ENCODE measurements around the gene AP1G2.

The AP1G2 gene

GRCh38 chr14:23577004-23577681 lies 9.6 kb upstream of the AP1G2 start:
- in situ Hi-C loops (cut with MboI; ENCODE audit: low pct_unique_long_range_greater_than_20kb, low sequenced_read_pairs) = no loop called here
- no peak for DNase-seq

DNA sequence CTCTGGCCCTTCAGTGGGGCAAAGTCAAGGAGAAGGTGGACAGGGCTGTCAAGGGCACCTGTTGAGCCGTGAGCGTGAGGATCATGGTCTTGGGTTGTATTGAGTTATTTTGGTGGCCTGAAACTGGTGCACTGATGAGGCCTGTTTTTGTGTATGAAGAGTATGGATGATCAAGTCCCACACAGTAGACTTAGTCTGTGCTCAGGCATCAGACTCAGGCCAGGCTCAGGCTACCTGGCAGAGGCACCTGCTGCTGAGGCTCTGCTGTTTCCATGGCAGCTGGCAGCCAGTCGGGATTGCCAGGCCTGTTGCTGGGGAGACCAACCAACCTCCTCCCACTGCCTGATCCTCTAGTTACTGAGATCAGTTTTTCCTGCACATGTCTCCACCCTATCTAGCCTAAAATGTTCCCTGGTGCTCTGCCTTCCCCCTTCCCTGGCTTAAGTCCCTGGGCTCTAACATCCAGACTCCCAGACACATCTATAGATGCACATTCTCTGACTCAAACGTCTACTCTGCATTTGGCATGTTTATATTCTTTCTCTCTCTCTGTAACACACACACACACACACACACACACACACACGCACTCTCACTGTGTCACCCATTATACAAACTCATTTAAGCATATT lies 5.9 kb upstream of the AP1G2 start:
- in situ Hi-C loops (cut with MboI; ENCODE audit: low pct_unique_long_range_greater_than_20kb, low sequenced_read_pairs) = no loop called here
- DNase-seq = no peak

- peak; percentile 62 for DNase-seq
- in situ Hi-C loops (cut with MboI; ENCODE audit: low pct_unique_long_range_greater_than_20kb, low sequenced_read_pairs) = no loop called here
Observed at GRCh38 chr14:23572836-23573235, 5.2 kb upstream of the AP1G2 start.

DNA sequence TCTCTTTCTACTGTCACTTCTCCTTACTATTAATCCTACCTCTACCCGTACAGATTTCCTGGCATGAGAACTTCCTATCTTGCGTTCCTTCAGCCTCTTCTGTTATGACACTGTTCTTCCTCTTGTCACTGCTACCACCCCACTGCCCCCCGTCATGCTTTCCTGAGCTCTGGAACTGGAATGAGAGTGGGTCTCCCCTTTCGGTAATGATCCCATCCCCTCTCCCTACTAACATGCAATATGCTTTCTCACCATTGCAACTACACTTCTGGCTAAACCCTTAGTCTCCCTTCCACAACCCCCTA lies 4.9 kb upstream of the AP1G2 start:
- DNase-seq = no peak
- in situ Hi-C loops (cut with MboI; ENCODE audit: low pct_unique_long_range_greater_than_20kb, low sequenced_read_pairs) = no loop called here

DNA sequence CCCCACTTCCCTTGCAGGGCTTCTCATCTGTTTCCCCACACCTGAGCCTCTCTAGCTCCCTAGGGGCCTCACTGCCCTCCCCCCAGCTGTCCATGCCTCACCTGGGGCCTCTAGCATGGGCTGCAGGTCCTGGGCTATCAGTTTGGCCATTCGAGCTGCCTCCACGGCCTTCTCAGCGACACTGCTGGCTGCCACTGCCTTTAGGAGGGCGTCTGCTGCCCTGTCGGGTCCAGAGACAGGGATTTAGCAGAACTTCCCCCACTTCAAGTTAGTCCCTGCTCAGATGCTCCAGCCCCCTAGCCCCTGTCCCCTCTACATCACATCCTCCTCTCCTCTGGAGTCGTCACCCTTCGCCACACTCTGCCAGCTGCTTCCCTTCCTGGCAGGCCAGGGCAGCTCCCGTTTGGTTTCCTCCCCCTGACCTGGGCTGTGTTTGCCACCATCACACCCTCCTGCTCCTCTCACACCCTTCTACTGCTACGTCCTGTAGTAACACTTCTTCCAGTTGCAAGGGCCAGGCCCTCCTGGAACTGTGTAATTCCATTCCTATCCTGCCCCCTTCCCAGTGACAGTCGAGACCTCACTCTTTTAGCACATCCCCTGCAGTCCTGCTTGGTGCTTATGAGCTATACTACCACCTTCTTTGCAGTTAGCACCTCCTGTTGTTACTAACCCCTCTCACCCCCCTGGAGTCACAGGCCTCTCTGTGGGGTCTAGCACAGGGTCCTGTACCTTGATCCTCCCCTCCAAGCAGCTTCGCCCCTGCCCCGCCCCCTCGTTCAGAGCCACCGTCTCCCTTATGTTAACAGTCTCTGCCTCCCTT lies 4.3 kb upstream of the AP1G2 start:
- DNase-seq = peak; percentile 48
- in situ Hi-C loops (cut with MboI; ENCODE audit: low pct_unique_long_range_greater_than_20kb, low sequenced_read_pairs) = no loop called here

- in situ Hi-C loops (cut with MboI; ENCODE audit: low pct_unique_long_range_greater_than_20kb, low sequenced_read_pairs) = no loop called here
Observed at GRCh38 chr14:23570806-23571483, 3.4 kb upstream of the AP1G2 start.

GRCh38 chr14:23569443-23570151 lies 2.0 kb upstream of the AP1G2 start:
- in situ Hi-C loops (cut with MboI; ENCODE audit: low pct_unique_long_range_greater_than_20kb, low sequenced_read_pairs) = loop anchor here (10.0 kb wide), 1 partner anchor 95 kb away; no protein-coding TSS in a partner anchor
- DNase-seq = no peak

More at GRCh38 chr14:23570806-23571483, 3.4 kb upstream of the AP1G2 start:
- DNase-seq = no peak

DNA sequence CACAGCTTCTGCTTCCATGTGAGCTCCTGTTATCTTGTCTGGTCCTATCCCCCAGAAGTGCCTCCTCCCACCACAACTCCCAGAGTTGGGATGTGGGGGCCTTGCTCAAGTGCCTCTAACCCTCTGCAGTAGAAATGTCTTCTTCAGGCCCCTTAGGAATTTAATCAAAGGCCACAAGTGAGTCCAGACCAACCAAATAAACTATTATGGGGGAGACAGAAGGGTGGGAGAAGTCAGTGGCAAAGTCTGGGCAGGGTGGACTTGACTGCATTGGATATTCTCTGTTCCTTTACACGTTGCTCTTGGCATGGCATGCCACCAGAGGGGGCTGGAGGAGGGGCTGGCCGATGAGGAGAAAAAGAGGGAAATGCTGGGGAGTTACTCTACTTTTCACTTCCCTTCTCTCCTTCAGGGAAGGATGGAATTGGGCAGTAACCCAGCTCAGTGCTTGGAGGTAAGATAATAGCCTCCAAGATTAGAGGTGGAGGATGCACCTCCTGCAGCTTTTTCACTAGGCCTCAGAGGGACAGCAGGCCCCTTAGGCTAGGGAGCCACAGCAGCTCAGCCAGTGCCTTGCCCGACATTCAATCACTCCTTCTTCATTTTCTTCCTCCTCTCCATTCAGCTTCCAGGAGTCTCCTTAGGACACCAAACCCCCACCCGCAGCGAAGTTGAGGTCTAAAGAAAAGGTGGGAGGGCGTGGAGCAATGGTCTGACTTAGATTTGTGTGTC lies 1.2 kb upstream of the AP1G2 start:
- DNase-seq = peak; percentile 73
- in situ Hi-C loops (cut with MboI; ENCODE audit: low pct_unique_long_range_greater_than_20kb, low sequenced_read_pairs) = loop anchor here (10.0 kb wide), 1 partner anchor 94 kb away; no protein-coding TSS in a partner anchor

DNA sequence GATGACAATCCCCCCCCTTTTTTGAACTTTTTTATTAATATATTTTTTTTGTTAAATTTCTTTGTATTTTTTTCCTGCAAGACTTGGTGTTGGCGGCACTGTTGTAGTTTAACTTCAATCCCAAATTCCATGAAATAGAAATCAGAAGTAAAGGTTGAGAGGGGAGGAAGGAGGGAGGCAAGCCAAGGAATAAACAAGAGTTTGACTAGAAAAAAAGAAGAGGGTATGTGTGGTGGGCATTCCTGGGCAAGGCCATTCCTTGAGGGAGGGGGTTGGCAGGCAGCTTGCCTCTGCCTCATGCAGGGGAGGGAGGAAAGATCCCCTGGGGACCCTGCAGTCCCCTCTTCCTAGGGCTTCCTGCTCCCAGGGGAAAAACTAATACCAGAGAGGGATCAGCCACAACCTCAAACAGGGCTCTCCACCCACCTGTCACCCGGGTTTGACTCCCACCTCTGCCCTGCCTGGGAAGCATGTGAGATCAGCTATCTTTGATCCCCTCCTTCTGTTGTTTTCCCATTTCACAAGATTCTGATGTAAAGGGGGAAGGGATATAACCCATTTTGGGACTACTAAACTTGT lies 519 bp upstream of the AP1G2 start:
- DNase-seq = no peak
- in situ Hi-C loops (cut with MboI; ENCODE audit: low pct_unique_long_range_greater_than_20kb, low sequenced_read_pairs) = loop anchor here (10.0 kb wide), 1 partner anchor 93 kb away; no protein-coding TSS in a partner anchor

GRCh38 chr14:23566778-23567185 lies 809 bp downstream of the AP1G2 start:
- no peak for DNase-seq
- in situ Hi-C loops (cut with MboI; ENCODE audit: low pct_unique_long_range_greater_than_20kb, low sequenced_read_pairs) = loop anchor here (10.0 kb wide), 1 partner anchor 92 kb away; no protein-coding TSS in a partner anchor

GRCh38 chr14:23566112-23566777 lies 1.3 kb downstream of the AP1G2 start:
- in situ Hi-C loops (cut with MboI; ENCODE audit: low pct_unique_long_range_greater_than_20kb, low sequenced_read_pairs) = loop anchor here (10.0 kb wide), 1 partner anchor 91 kb away; no protein-coding TSS in a partner anchor
- no peak for DNase-seq

GRCh38 chr14:23565626-23566025 lies 2.0 kb downstream of the AP1G2 start:
- in situ Hi-C loops (cut with MboI; ENCODE audit: low pct_unique_long_range_greater_than_20kb, low sequenced_read_pairs) = loop anchor here (10.0 kb wide), 1 partner anchor 91 kb away; no protein-coding TSS in a partner anchor
- DNase-seq = no peak

- in situ Hi-C loops (cut with MboI; ENCODE audit: low pct_unique_long_range_greater_than_20kb, low sequenced_read_pairs) = loop anchor here (10.0 kb wide), 1 partner anchor 90 kb away; no protein-coding TSS in a partner anchor
- no peak for DNase-seq
Observed at GRCh38 chr14:23564876-23565275, 2.7 kb downstream of the AP1G2 start.

DNA sequence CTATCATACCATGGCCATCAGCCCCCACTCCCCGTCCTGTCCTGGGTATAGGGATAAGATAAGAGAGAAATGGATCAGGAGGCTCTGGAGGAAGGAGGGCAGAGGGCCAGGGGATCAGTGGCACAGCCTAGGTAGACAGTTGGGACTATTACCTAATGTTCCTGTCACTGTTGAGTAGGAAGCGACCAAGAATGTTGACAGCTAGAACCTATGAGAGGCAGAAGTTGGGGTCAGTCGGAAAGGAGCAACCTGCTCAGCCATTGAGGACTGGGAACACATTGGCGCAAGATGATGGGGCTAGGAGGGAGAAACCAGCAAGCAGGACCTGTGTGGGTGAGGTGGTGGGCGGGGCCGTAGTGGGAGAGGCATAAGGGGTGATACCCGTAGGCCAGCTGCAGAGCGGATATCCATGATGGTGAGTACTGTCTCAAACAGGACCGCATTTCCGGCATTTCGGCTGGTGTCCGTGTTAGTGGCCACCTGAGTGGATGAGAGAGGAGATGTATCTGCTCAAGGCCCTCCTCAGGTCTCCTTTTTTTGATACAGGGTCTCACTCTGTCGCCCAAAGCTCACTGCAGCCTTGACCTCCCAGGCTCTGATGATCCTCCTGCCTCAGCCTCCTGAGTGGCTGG lies 3.3 kb downstream of the AP1G2 start:
- in situ Hi-C loops (cut with MboI; ENCODE audit: low pct_unique_long_range_greater_than_20kb, low sequenced_read_pairs) = loop anchor here (10.0 kb wide), 1 partner anchor 89 kb away; no protein-coding TSS in a partner anchor
- no peak for DNase-seq

DNA sequence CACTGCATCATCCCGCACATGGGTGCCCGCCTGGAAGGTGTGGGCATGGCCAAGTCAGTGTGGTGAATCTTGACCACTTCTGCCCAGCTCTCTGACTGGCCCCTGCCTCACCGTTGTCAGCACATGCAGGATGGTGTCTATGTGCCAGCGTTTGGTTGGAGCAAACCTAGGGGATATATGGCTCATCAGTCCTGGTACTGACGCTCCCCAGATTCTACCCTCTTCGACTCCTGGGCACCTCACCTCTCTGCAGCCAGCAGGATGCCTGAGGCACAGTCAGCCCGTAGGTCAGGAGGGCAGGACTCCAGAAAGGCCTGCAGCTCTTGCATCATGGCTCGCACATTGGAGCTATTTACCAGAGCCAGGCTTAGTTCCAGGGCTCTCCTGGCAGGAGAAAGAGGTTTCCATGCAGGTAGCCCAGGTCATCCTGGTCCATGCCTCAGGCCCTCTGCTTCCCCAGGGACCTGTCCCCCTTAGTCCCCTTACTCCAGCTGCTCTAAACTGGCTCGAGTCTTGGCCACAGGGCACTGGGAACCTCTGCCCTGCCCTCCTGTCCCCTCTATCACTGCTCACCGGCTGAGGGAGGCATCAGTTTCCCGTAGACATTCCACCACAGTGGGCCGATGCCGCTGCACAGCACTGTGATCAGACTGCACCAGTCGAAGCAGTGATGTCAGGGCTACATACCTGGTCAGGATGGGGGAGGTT lies 4.0 kb downstream of the AP1G2 start:
- no peak for DNase-seq
- in situ Hi-C loops (cut with MboI; ENCODE audit: low pct_unique_long_range_greater_than_20kb, low sequenced_read_pairs) = loop anchor here (10.0 kb wide), 1 partner anchor 89 kb away; no protein-coding TSS in a partner anchor

Measured in KBM-7 (cell line).